PFSK-1 (cell line): Measurements from ENCODE around the gene INTS14.

Source experiments
- POLR2AphosphoS5 ChIP-seq: IDR thresholded peaks from 2 replicates; pipeline ENCODE4 v1.6.1; 2012; ENCODE audit warnings: low read depth, mild to moderate bottlenecking, control low read depth, low read length, moderate library complexity
- SIN3A ChIP-seq: IDR thresholded peaks from 2 replicates; pipeline ENCODE4 v1.6.1; 2012; ENCODE audit warnings: mild to moderate bottlenecking, low read length, moderate library complexity, borderline replicate concordance; ENCODE audit not compliant: insufficient read depth
- TAF1 ChIP-seq: IDR thresholded peaks from 2 replicates; pipeline ENCODE4 v1.6.1; 2012; ENCODE audit warnings: low read length, control low read depth, borderline replicate concordance; ENCODE audit not compliant: insufficient read depth

DNA sequence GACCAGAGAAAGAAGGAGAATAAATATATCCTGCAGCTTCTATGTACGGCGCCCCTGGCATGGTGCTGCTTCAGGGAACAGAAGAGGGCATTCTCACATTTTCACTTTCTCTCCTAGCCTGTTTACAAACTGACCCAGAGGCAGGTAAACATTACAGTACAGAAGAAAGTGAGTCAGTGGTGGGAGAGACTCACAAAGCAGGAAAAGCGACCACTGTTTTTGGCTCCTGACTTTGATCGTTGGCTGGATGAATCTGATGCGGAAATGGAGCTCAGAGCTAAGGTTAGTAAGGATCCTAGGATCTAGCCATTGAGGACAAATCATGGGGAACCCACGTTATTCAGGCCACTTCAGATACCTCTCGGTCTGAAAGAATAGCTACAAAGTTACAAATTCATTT lies 54.3 kb downstream of the INTS14 start:
- TF ChIP-seq POLR2AphosphoS5 (no peak), SIN3A (no peak), TAF1 (no peak)
